T-helper 2 cell (primary cell): ENCODE measurements around the gene HOXA4.

ENCODE experiments used
- DNase-seq, 5 experiments: peaks; one replicate each; pipeline versions ENCODE4 v3.0.0 to v3.0.0-alpha.2; 2012 to 2022

The HOXA4 gene

DNA sequence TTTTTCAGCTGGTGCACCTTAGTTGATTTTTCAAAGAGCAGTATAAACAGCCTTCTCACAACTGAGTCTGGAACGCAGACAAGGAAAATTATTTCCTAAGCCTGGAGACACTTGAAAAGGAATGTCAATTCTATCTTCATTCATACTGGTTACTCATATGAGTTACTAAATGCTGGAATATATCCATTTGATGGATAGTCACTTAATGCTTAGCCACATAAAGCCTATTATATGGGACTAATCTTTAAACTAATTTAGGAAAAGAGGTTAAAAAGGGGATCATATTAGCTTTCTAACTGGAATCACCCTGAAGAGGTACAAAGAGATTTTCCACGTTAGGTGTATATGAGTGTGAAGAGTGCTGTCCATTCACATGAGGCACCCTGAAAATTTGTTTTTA lies 1.7 kb upstream of the HOXA4 start:
- DNase-seq = no peak

DNA sequence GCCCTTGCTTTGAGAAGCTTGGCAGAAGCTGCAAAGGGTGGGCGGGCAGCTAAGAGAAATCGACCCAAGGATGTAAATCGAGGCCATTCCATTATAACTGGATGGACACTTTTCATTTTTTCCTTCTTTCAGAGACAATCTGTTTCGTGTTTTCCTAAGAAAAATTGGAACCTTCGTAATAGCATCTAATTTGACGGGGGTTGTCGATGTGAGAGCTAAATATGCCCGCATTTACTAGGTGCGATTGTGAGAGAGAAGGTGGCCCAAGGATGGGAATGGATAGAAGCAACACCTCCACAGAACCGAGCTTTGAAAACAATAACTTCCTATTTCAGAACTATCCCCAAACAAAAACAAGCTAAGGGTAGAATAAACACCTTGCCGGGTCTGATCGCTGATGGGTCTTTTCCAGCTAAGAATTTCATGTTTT lies 848 bp upstream of the HOXA4 start:
- DNase-seq = no peak

DNA sequence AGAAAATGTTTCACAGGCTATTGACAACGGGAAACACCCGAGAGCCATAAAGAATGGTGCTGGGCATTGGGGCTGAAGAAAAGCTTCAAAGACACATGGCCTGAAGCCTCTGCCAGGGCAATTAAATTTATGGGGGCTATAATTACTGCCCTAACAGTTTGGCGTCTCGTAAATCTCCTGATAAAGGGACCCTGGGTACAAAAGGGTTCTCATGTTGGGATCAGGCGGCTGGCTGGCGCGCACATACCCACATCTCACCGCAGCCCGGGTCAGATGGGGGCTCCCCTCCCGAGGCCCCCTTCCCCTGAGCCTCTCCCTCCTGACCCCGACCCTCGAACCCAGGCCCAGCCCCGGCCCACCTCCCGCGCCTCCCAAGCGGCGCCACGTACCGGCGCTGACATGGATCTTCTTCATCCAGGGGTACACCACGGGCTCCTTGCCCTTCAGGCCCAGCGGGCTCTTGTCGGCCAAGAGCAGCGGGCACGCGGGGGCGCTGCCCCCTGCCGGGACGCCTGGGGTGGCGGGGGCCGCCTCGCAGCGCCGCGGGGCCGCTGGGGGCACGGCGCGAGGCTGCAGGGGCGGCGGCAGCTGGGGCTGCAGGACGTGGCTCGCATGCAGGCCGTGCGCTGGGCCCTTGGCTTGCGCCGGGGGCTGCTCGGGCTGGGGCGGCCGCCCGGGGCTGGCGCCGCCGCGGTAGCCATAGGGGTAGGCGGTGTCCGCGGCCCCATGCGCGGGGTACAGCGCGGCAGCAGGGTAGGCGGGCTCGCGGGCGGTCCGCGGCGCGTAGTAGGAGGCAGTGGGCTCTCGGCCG lies 623 bp downstream of the HOXA4 start:
- no peak for DNase-seq

DNA sequence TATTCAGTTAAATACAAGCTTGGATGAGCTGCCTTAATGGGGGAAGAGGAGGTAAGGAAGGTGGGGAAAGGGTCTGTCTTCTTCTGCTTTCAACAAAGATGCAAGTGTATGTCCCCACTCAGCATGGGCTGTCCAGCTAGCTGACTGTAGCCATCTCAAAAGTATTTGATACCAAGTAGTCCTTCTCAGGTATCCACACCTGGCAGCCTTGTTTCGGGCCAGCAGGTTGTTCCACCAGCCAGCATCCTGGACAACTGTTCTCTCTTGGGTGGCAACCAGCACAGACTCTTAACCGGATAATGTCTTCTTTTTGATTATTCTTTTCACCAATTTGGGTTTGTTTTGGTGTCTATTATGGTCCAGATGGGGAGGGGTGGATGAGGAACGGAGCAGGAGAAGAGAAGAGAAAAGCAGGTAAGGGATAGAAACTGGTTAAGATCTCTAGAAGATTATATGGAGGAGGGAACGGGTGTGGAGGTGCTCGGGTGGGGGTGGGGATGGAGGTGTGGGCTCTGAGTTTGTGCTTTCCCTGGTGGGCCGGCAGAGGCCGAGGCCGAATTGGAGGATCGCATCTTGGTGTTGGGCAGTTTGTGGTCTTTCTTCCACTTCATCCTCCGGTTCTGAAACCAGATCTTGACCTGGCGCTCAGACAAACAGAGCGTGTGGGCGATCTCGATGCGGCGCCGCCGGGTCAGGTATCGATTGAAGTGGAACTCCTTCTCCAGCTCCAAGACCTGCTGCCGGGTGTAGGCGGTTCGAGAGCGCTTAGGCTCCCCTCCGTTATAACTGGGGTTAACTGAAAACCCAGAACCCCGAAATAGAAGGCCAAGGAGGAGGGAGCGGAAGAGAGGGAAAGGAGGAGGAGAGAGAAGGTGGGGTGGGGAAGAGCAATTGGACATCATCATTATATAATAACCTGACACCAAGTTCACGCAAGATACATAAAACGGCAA lies 1.5 kb downstream of the HOXA4 start:
- no peak for DNase-seq

DNA sequence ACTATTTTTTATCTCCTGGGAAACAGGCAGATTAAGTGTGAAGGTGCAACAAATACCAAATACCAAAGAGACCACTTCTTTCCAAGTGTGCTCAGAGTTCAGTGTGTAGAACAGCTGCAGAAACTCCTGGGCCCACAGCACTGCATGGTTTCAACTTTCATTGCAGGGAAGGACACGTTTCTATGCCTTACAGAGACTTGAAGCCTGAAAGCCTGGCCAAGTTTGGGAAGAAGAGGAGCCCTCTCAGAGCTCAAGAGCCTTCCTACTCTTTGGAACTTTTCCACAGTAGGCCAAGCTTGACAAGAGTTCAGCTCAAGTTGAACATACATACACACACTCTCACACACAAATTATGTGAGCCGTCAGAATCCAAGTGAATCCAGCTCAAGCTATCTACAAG lies 2.5 kb downstream of the HOXA4 start:
- DNase-seq = no peak

DNA sequence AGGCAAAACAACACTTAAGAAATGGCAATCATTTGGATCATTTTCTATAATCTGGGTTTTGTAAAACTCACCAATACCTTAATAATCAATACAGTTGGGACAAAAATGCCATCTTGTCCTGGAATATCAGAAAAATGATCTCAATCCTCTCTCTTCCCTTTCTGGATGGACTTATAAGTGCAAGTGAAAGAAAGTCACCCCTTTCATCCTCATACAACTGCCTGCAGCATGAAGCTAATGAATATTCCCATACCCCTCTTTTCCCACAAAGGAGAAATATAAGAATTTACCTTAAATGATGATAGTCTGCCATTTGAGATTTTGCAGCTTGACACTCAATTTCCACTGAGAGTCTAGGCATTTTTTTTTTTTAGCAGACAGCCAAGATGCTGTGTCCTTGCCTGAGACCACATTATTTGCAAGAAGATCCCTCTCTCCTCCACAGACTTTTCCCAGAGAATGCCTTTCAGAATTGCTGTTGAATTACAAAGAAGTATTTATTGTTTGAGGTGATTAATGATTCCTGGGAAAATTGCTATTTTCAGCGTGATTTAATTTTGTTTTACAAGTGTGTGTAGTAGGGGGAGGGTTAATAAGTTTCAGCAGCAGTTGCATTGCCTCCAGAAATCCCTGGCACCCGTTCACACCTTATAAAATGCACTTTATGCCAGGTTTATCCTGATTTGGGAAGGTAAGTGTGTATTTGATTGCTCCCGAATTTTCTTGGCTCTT lies 3.8 kb downstream of the HOXA4 start:
- DNase-seq = no peak

DNA sequence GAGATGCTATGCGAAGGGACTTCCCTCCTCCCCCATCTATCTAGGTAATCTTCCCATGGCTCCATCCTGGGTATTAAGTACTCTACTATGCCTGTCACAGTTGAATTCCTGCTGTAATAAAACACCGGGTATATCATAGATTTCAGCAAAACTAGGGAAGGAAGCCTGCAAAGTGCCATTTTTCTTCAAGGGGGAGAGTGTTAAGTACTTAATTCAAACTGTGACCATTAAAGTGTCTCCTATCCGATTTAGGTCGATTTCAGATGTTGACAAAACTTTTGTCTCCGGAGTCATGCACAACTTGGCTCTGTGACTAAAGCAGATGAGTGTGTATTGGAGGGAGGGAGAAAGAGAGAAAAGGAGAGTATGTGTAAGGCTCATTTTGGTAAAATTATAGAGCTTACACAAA lies 4.6 kb downstream of the HOXA4 start:
- no peak for DNase-seq

DNA sequence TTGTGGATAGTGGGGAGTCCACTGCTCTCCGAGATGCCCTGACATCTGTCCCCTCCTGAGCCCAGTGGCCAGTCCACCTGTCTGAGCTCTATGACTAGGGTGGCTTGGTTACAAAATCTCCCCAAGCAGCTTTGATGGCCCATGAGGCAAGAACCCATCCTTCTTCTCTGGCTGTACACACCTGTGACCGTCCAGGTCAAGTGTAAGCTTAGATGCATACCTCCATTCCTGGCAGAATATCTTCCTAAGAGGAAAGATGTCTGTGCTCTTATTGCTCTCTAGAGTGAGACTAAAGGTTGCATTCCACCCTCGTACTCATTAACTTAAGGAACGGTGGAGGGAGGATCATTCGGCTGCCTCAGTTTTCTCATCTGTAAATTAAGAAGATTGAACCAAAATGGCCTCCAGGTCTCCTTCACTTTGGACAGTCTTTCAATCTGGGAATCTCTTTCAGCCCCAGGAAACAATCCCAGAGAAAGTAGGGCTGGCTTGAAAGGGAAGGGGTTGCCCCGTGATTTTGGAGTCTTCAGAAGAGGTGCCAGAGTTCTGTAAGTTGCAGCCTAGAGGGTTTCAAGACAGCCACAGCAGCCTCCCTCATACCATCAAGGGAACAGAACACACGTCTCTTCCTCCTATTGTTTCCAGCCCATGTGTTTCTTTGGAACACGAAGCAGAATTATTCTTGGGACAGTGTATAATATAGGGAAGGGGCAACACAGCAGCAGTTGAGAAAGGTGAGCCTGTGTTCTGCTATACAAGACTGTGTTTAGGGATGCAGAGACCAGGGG lies 5.5 kb downstream of the HOXA4 start:
- DNase-seq = no peak

DNA sequence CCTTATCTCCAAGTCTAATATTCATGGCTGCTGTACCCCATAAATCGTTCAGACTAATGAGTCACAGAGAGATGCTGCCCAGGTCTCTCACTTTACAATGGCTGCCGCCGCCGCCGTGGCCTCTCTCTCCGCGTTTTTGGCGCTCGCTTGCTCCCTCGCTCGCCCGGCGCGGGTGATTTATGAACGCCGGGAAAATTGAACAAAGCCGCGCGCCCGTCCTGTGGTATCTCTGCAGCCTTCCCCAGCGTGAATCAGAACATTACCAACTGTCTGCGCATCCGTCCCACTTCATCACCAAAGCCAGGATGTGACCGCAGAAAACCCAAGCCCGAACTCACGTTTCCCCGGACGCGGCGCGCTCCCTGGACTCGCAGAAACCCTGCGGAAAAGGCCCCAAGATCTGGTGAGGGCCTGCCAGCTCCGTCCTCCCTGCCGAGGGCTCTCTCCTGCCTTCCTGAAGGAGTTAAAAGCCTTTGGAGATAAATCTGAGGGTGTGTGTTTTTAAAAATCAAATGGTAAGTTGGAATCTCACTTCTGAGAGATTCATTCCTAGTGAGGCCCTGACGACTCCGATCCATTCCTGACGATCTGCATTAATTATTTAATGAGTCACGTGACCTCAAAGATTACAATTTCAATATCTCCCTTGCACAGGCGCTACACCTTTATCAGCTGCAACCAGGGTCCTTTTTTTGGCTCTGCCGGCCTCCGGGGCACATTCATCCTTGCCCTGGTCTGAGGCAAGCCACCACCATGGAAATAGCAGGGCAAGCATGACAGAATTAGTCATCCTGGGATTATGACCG lies 6.3 kb downstream of the HOXA4 start:
- DNase-seq = no peak

DNA sequence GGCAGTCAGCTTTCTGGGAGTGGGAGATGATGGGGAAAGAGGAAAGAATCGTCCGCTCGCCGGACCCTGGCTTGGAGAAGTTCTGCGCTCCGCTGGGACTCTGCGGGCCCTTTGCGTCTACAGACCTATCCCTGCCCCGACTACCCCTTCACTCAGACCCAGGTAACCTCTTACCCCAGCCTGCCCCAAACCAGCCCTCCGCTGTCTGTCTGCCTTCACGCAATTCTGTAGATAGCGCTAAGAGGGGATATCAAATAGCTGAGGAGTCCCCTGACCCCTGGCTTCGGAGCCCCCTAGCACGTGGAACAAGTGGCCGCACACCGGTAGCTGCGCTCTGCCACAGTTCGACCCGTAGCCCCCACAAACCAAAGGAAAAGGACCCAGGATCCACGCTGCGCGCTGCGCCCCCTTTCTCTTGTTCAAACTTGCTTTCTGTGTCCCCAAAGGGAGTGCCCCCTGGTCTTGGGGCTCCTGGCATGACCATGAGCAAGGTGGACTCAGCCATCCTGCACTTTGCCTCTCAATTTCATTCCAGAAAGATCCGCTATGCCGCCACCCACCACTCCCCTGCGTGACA lies 7.0 kb downstream of the HOXA4 start:
- no peak for DNase-seq

DNA sequence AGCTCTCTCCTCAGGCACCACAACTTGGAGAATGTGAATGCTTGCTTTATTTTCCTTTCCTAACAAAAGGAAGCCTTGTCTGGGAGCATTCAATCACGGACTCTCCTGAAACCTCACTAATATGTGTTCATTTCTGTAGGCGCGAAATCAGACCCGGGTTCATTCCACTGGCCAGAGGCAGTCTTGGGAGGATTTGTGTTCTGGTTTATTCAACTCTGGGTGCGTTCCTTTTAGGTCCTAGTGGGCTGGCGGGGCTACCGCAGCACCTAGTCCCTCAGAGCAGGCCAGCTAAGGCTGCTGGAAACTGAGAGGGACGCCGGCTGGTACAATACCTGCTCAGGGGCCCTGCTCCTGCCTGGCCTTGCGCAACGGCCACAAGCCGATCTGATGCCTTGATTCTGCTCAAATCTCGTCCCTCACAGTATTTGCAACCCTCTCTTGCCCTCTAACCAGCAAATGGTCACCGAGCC lies 7.5 kb downstream of the HOXA4 start:
- DNase-seq = no peak

DNA sequence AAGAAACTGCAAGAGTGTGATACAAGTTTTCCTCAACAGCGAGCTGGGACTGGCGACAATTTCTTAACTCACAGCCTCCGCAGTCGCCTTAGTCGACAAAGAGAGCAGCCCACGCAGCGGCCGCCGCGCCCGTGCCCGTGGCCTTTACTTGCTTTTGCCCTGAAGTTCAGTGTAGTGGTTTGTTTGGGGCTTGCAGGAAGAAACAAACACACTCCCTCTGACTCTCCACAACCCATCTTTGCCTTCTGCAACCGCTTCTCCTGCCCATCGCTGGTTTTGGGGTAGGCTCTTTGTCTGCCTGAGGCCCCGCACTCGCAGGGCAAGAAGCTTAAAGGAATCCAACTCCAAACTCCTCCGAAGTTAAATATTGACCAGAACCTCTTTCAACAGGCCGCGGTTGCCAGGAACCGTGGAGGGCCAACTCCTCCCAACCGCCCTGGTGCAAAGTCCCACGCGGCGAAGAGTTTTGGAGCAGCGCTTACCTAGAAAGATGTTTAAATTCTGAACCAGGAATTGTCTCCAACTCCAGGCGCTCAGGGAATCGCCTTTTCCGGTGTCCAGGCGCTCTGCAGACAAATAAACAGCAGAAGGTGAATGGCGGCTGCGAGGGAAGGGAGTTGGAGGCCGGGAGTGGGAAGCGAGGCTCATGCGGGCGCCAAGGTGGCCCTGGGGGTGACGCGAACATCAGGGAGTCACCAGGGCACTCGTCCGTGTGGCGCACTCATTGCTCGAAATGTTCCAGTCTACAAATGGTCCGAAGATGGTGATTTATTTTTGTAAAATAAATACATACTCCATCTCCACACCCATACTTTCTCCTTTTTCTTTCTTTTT lies 8.3 kb downstream of the HOXA4 start:
- DNase-seq = no peak

DNA sequence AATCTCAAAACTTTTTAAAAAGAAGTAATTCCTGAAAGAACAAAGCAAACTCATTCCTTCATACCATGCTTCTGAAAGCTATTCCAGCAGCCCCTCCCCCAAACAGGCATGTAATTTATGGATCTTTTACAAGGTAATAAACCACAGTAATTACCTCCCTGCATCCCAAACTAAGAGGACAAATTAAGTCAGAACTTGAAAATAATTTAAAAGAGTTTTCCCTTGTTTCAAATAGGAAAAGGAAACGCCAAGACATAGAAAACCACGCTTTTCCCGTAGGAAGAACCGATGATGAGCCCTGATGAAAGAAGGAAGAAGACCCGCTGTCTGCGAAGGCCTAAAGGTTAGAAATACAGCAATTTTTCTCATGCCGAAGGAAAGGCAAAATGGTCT lies 8.9 kb downstream of the HOXA4 start:
- no peak for DNase-seq

DNA sequence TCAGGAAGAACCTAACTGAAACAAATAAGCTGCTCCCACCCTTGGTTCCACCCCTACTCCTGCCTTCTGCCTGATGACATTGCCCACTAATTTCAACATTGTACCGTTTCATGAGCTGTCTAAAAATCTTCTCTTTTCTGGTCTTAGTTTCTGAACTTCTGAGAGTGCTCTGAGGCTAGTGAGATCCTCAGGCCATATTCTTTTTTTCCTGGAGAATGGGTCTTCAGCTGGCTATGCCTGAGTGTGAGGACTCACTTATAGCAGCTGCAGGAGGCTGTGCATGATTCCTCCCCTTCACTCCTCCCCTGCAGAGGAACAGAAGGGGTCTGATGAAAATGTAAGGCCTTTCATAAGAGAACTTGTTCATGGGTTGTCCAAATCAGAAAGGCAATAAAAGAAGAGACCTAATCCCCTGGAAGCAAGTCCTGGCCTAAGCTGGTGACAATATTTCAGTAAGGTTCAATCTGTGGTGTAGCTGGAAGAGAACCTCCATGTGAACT lies 11.1 kb downstream of the HOXA4 start:
- DNase-seq = no peak

DNA sequence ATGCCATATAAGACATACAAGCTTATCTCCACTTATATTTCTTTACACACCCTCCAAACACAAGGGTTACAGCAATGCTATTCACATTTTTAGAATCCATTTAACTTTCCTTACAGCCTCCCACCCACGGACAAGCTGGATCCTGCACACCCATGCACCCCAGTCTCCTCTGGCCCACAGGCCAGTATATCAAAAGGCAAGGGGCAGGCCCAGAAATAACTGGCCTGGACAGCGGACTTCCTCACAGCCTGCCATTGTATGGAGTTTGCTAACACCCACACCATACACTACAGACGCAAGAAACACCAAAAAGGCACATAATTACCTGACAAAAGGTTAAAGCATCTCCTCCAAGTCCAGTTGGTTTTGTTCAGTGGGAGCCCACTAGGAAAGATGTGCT lies 12.0 kb downstream of the HOXA4 start:
- DNase-seq = no peak

DNA sequence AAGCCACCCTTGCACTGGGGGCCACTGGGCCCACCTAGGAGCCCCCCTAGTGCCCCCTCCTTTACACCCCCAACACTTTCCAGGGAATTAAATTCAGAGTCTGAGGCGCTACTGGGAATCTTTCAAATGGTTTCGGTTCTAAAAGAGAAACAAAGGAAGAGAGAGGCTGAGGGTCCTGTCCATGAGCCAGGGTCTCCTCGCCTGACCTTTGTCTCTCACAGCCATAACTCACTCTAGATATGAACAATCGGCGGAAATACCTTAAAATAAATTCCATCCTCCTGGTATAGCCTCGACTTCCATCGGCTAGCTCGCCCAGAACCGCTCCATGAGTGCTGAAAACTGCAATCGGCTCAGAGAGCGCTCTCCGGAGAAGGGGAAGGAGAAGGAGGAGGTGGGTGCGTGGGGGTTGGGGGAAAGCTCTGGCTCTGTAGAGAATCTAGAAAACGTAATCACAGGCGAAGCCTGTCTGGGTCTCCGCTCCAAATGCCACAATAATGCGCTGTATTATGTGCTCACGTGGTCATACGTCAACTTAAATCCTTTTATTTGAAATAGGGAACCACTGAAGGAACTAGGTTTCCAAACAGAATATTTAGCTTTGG lies 12.6 kb downstream of the HOXA4 start:
- no peak for DNase-seq

DNA sequence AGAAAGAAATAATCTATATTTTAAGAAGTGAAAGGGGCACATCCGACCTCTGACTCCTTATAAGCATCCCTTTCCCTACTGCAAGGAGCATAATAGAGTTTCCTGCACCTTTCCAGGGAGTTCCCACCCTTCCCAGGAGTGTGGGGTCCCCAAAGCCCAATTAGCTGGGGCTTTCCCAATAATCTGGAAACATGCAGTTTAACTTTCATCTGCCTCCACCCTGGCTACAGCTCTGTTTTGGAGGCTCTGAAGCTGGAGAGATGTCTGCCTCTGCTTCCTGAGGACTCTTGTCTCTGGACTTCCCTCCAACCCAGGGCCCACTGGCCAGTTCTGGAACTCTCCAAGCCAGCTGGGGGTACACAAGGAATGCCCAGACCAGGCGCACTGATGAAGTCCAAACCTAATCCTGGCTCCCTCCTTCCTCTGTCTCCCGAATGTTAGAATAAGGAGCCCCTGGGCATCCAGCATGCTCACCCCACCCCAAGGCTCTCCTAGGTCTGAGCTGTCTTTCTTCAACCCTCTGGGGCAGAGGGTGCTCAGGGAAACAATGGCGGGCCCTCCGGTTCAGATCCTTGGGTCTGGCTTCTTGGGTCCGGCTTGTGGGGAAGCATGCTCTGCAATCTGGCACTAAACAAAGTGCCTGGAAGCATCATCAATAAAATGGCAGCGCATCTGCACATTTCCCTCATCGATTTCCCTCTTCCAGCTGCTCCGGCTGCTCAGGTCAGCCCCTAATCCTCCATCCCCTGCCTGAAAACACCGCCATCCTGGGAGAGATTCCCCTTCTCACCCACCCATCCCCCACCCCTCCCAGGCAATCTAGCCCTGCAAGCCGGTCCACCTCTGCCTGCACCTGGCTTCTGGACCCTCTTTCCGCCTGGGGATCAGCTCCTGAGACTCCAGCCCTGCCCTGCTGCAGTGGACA lies 13.3 kb downstream of the HOXA4 start:
- no peak for DNase-seq
